ENCODE measurements around the gene GNB1L.
"Not testable (repeated sequence)": the region's sequence is repeated elsewhere in the genome, so short reads cannot be mapped to it uniquely, and the experiment has no call there.

Gene GNB1L

DNA sequence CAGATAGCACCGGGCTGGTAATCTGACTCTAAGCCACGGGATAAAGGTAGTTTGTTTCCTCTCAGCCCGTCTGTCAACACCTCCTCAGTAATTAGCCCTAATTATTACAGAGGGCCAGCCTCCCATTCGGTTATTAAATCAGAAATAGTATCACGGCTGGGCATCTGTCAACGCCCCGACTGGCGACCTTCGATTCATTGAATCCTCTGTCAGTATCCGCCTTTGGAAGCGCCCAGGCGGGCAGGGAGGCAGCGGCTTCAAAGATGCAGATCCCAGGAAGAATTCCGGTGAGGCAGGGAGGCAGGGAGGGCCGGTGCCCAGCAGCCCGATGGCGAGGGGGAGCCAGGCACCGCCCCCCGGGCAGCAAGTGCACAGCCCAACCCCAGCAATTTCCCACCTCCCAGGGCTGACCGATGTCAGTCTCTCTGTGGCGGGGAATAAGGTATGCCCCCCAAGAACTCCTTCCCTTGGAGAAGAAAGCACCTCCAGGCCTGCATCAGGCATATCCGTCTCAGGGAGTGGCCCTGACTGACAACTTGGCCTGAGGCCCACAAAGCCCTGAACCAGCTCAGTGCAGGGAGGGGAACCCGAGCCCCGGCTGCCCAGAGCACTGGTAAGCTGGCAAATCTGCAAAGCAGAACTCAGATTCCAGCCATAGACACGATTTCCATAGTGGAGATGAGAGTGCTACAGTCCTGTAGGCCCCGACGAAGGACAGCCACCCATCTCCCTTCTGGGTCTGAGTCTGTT lies 11.4 kb downstream of the GNB1L start:
- Histone ChIP-seq H3K9ac (ENCODE audit: low read depth in 1 of 2, low read length in 2 of 2) (peak overlapping the region in 1 of 2 donors; percentile 6), H3K27me3 (ENCODE audit: control insufficient read depth in 1 of 2, insufficient read depth in 2 of 2, low read length in 2 of 2) (no peaks in the 10 kb centered on the region), H3K27ac (ENCODE audit: low read depth, low read length) (no peak overlapping the region), H3K4me3 (ENCODE audit: low read depth in 1 of 2, low read length in 2 of 2) (no peak overlapping the region), H3K9me3 (ENCODE audit: control insufficient read depth in 1 of 2, low read length in 2 of 2) (no peaks in the 10 kb centered on the region), H3K36me3 (ENCODE audit: control insufficient read depth in 1 of 2, insufficient read depth in 2 of 2, low read length in 2 of 2) (no peaks in the 10 kb centered on the region), H3K4me1 (ENCODE audit: control insufficient read depth in 1 of 2, insufficient read depth in 2 of 2, low read length in 2 of 2) (peaks cover 43 to 46% of the 10 kb centered on the region in 2 donors)

DNA sequence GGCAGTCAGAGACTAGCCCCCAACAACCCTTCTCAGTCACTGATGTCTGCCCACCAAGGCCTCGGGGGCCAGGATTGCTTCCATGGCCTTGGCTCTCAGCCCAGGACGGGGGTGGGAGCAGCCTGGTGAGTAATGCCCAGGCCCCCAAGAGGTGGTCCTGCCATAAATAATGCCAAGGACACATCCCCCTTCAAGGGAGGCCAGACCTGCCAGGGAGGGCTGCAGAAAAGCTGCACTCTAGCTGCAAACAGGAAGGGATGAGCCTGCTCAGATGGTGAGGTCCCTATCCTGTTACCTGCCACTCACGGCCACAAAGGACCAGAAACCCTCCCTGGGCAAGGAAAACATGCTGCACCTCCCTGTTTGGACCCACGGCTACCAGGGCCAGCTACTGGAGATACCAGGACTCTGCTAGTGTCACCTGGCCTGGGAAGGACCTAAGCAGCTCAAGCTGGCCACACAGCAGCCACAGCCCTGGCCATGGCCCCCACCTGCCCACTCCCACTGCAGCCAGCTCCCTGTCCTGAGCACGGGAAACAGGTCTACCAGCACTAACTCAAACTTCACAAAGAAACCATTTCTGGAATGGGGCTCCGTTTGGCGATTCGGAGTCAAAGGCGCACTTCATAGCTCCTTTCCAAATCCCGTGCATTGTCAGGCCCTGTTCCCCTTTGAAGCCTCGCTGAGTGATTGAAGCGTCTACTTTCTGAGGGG lies 12.1 kb downstream of the GNB1L start:
- Histone ChIP-seq H3K4me3 (ENCODE audit: low read depth in 1 of 2, low read length in 2 of 2) (no peak overlapping the region), H3K4me1 (ENCODE audit: control insufficient read depth in 1 of 2, insufficient read depth in 2 of 2, low read length in 2 of 2) (peaks cover 40 to 41% of the 10 kb centered on the region in 2 donors), H3K9ac (ENCODE audit: low read depth in 1 of 2, low read length in 2 of 2) (peak overlapping the region in 1 of 2 donors; percentile 6), H3K27me3 (ENCODE audit: control insufficient read depth in 1 of 2, insufficient read depth in 2 of 2, low read length in 2 of 2) (no peaks in the 10 kb centered on the region), H3K27ac (ENCODE audit: low read depth, low read length) (no peak overlapping the region), H3K9me3 (ENCODE audit: control insufficient read depth in 1 of 2, low read length in 2 of 2) (no peaks in the 10 kb centered on the region), H3K36me3 (ENCODE audit: control insufficient read depth in 1 of 2, insufficient read depth in 2 of 2, low read length in 2 of 2) (no peaks in the 10 kb centered on the region)

DNA sequence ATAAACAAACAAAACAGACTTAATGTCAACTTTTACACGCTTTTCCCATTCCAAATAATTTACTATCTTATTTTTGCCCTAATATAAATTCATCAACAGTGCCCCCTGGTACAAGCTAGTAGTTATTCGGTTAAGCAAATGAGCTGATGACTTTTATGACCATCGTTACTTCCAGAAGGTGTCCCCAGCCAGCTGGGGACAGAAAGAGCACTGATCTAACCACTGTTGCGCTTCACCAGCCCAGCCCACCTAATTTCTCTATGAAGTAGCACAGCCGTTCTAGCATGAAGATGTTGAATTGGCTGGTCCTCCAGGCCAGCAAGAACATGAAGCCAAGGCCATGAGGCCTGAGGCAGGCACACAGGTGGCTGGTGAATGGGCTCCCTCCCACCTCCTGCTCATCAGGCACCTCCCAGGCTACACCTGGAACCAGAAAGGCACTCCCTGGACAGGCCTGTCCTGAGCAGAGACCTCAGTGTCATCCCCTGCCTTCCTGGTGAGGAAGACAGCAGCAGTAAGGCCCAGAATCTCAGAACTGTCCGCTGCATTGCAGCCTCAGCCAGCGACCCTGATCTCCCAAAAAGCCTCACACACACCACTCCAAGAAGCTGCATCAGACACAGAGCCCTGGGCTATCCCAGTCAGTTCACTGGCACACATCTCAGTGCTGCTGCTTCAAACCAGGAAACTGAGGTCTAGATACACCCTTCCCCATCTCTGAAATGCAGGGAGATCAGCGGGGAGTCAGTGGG lies 12.9 kb downstream of the GNB1L start:
- H3K27ac ChIP-seq (ENCODE audit: low read depth, low read length): no peak overlapping the region
- no peak overlapping the region for H3K9ac ChIP-seq (ENCODE audit: low read depth in 1 of 2, low read length in 2 of 2)
- no peaks in the 10 kb centered on the region for H3K27me3 ChIP-seq (ENCODE audit: control insufficient read depth in 1 of 2, insufficient read depth in 2 of 2, low read length in 2 of 2)
- H3K4me1 ChIP-seq (ENCODE audit: control insufficient read depth in 1 of 2, insufficient read depth in 2 of 2, low read length in 2 of 2): peaks cover 40 to 41% of the 10 kb centered on the region in 2 donors
- H3K36me3 ChIP-seq (ENCODE audit: control insufficient read depth in 1 of 2, insufficient read depth in 2 of 2, low read length in 2 of 2): no peaks in the 10 kb centered on the region
- no peak overlapping the region for H3K4me3 ChIP-seq (ENCODE audit: low read depth in 1 of 2, low read length in 2 of 2)
- no peaks in the 10 kb centered on the region for H3K9me3 ChIP-seq (ENCODE audit: control insufficient read depth in 1 of 2, low read length in 2 of 2)

DNA sequence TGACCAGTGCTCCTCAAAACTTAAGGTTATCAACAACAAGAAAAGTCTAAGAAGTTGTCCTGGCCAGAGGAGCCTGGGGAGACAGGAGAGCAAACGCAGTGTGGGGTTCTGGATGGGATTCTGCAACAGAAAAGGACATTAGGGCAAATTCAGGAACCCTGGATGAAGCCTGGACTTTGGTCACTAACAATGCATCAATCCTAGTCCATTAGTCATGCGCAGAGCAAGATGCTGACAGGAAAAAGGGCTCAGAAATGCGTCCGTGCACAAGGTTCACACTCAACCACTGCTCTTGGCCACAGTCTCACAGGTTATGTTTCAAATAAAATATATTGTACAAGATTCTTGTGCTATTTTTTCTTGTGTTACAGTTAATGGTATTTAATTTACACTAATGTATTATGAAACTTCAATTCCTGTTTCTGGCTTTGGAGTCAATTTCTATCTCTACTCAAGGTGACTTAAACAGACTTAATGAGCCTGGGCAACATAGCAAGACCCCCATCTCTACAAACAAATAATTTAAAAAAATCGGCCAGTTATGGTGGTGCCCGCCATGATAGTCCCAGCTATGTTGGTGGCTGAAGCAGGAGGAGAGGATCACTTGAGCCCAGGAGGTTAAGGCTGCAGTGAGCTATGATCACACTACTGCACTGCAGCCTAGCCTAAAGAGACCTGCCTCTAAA lies 13.6 kb downstream of the GNB1L start:
- H3K4me1 ChIP-seq (ENCODE audit: control insufficient read depth in 1 of 2, insufficient read depth in 2 of 2, low read length in 2 of 2): peaks cover 40 to 41% of the 10 kb centered on the region in 2 donors

DNA sequence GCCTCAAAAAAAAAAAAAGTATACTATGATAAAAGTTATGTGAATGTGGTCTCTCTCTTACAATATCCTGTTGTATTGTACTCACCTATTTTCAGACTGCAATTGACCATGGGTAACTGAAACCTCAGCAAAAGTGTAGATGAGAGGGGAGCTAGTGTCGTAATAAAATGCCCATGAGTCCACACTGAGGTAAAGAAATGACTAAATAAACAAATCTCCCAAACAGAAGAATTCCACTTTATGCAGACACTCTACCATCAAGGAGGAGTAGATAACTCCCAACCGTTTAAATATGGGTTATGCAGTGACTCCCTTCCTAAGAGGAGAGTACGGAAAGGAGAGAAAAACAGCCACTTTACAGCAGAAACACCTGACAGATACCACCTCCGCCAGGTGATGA lies 14.6 kb downstream of the GNB1L start:
- no peaks in the 10 kb centered on the region for H3K9me3 ChIP-seq (ENCODE audit: control insufficient read depth in 1 of 2, low read length in 2 of 2)
- no peak overlapping the region for H3K27ac ChIP-seq (ENCODE audit: low read depth, low read length)
- no peaks in the 10 kb centered on the region for H3K27me3 ChIP-seq (ENCODE audit: control insufficient read depth in 1 of 2, insufficient read depth in 2 of 2, low read length in 2 of 2)
- peaks cover 39 to 41% of the 10 kb centered on the region in 2 donors for H3K4me1 ChIP-seq (ENCODE audit: control insufficient read depth in 1 of 2, insufficient read depth in 2 of 2, low read length in 2 of 2)
- no peak overlapping the region for H3K9ac ChIP-seq (ENCODE audit: low read depth in 1 of 2, low read length in 2 of 2)
- no peaks in the 10 kb centered on the region for H3K36me3 ChIP-seq (ENCODE audit: control insufficient read depth in 1 of 2, insufficient read depth in 2 of 2, low read length in 2 of 2)
- no peak overlapping the region for H3K4me3 ChIP-seq (ENCODE audit: low read depth in 1 of 2, low read length in 2 of 2)

More for the DNA sequence above, 13.6 kb downstream of the GNB1L start:
- no peaks in the 10 kb centered on the region for H3K9me3 ChIP-seq (ENCODE audit: control insufficient read depth in 1 of 2, low read length in 2 of 2)
- no peak overlapping the region for H3K4me3 ChIP-seq (ENCODE audit: low read depth in 1 of 2, low read length in 2 of 2)
- no peak overlapping the region for H3K27ac ChIP-seq (ENCODE audit: low read depth, low read length)
- no peaks in the 10 kb centered on the region for H3K27me3 ChIP-seq (ENCODE audit: control insufficient read depth in 1 of 2, insufficient read depth in 2 of 2, low read length in 2 of 2)
- H3K9ac ChIP-seq (ENCODE audit: low read depth in 1 of 2, low read length in 2 of 2): no peak overlapping the region
- H3K36me3 ChIP-seq (ENCODE audit: control insufficient read depth in 1 of 2, insufficient read depth in 2 of 2, low read length in 2 of 2): no peaks in the 10 kb centered on the region

DNA sequence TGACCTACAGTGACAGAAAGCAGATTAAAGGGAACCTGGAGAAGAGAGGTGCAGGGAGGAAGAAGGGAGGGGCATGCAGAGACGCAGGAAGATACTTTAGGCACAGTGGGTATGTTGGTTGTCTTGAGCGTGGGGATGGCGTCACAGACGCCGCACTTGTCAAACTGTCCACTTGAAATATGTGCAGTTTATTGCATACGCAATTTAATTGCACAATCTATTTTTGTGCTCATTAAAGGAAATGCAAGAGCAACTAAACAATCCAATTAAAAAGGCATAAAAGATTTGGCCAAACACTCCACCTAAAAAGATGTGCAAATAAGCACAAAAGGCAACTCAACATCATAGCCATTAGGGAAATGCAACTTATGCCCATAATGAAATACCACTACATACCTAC lies 16.8 kb downstream of the GNB1L start:
- Histone ChIP-seq H3K27ac (ENCODE audit: low read depth, low read length) (no peak overlapping the region), H3K9me3 (ENCODE audit: control insufficient read depth in 1 of 2, low read length in 2 of 2) (no peaks in the 10 kb centered on the region), H3K36me3 (ENCODE audit: control insufficient read depth in 1 of 2, insufficient read depth in 2 of 2, low read length in 2 of 2) (no peaks in the 10 kb centered on the region), H3K4me3 (ENCODE audit: low read depth in 1 of 2, low read length in 2 of 2) (no peak overlapping the region), H3K4me1 (ENCODE audit: control insufficient read depth in 1 of 2, insufficient read depth in 2 of 2, low read length in 2 of 2) (peaks cover 18 to 21% of the 10 kb centered on the region in 2 donors), H3K27me3 (ENCODE audit: control insufficient read depth in 1 of 2, insufficient read depth in 2 of 2, low read length in 2 of 2) (no peaks in the 10 kb centered on the region), H3K9ac (ENCODE audit: low read depth in 1 of 2, low read length in 2 of 2) (no peak overlapping the region)

DNA sequence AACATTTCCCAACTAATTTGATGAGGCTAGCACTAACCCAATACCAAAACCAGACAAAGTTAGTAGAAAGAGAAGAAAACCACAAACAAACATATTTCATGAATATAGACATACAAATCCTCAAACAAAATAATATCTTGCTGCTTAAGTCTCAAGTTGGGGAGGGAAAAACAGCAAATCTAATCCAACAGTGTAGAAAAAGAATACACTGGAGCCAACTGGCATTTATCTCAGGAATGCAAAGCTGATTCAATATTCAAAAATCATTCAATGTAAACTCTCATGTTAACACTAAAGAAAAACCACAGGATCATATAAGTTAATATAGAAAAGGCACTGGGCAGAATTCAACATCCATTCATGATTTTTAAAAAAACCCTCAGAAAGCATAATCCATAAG lies 18.2 kb downstream of the GNB1L start:
- H3K4me1 ChIP-seq (ENCODE audit: control insufficient read depth in 1 of 2, insufficient read depth in 2 of 2, low read length in 2 of 2): peaks cover 4 to 7% of the 10 kb centered on the region in 2 donors
- no peak overlapping the region for H3K27ac ChIP-seq (ENCODE audit: low read depth, low read length)
- no peak overlapping the region for H3K4me3 ChIP-seq (ENCODE audit: low read depth in 1 of 2, low read length in 2 of 2)
- H3K9me3 ChIP-seq (ENCODE audit: control insufficient read depth in 1 of 2, low read length in 2 of 2): no peaks in the 10 kb centered on the region
- H3K9ac ChIP-seq (ENCODE audit: low read depth in 1 of 2, low read length in 2 of 2): no peak overlapping the region
- no peaks in the 10 kb centered on the region for H3K27me3 ChIP-seq (ENCODE audit: control insufficient read depth in 1 of 2, insufficient read depth in 2 of 2, low read length in 2 of 2)
- no peaks in the 10 kb centered on the region for H3K36me3 ChIP-seq (ENCODE audit: control insufficient read depth in 1 of 2, insufficient read depth in 2 of 2, low read length in 2 of 2)

DNA sequence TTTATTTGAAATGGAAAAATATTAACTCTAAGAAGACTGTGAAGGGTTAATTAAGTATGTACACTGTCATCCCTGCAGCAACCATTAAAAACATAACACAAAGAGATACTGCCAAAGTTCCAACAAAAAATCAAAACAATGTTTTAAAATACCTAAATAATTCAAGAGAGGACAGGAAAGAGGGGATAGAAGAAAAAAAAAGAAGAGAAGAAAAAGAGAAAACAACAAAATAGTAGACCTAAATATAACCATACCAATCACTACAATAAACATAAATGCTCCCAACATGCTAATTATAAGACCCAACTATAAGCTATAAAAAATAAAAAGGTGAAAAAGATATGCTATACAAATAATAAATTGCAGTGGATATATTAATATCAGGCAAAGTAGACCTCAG lies 20.1 kb downstream of the GNB1L start:
- Histone ChIP-seq H3K27ac (ENCODE audit: low read depth, low read length) (no peak overlapping the region), H3K4me3 (ENCODE audit: low read depth in 1 of 2, low read length in 2 of 2) (no peak overlapping the region), H3K9ac (ENCODE audit: low read depth in 1 of 2, low read length in 2 of 2) (no peak overlapping the region), H3K27me3 (ENCODE audit: control insufficient read depth in 1 of 2, insufficient read depth in 2 of 2, low read length in 2 of 2) (no peaks in the 10 kb centered on the region), H3K36me3 (ENCODE audit: control insufficient read depth in 1 of 2, insufficient read depth in 2 of 2, low read length in 2 of 2) (no peaks in the 10 kb centered on the region), H3K4me1 (ENCODE audit: control insufficient read depth in 1 of 2, insufficient read depth in 2 of 2, low read length in 2 of 2) (no peaks in the 10 kb centered on the region), H3K9me3 (ENCODE audit: control insufficient read depth in 1 of 2, low read length in 2 of 2) (no peaks in the 10 kb centered on the region)

DNA sequence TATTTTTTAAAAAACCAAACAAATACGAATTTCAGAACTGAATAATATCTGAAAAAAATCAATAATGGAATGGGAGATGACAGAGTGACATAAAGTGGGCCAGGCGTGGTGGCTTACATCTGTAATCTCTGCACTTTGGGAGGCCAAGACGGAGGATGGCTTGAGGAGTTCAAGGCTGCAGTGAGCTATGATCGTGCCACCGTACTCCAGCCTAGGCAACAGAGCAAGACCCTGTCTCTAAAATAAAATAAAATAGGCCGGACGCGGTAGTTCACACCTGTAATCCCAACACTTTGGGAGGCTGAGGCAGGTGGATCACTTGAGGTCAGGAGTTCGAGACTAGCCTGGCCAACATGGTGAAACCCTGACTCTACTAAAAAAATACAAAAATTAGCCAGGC lies 21.3 kb downstream of the GNB1L start:
- not testable (repeated sequence) for H3K4me3 ChIP-seq (ENCODE audit: low read depth in 1 of 2, low read length in 2 of 2); H3K27me3 ChIP-seq (ENCODE audit: control insufficient read depth in 1 of 2, insufficient read depth in 2 of 2, low read length in 2 of 2); H3K4me1 ChIP-seq (ENCODE audit: control insufficient read depth in 1 of 2, insufficient read depth in 2 of 2, low read length in 2 of 2); H3K9ac ChIP-seq (ENCODE audit: low read depth in 1 of 2, low read length in 2 of 2); H3K36me3 ChIP-seq (ENCODE audit: control insufficient read depth in 1 of 2, insufficient read depth in 2 of 2, low read length in 2 of 2); H3K27ac ChIP-seq (ENCODE audit: low read depth, low read length); H3K9me3 ChIP-seq (ENCODE audit: control insufficient read depth in 1 of 2, low read length in 2 of 2)
